ENCODE data around the gene WDR70. TPM values are rescaled to one million over a fixed set of nuclear protein-coding genes. Genes with fewer than 3 reads are reported as not detected.

Gene WDR70
- total RNA-seq, 4 donors from 2014 or later, result 24.7 to 200 (median 29.9) TPM

- intact Hi-C loops (cut with DNase I; ENCODE audit: low total_unique reads) (no loop called here), in situ Hi-C loops (cut with MboI; ENCODE audit: low pct_ligation_motif_present in 1 of 4, low pct_unique_long_range_greater_than_20kb in 1 of 4, low sequenced_read_pairs in 3 of 4) (no loop called here)
- H3K27me3 ChIP-seq, result no peaks in the 10 kb centered on the region
- H3K9me3 ChIP-seq, result no peaks in the 10 kb centered on the region
- 94% methylated on average over 13 of the region's 13 CpGs; no CpG with 5 or more reads in 1 of the 2 donors for WGBS, 2 donors (ENCODE audit: low coverage in 1 of 2)
- no peaks in the 10 kb centered on the region for H3K36me3 ChIP-seq
- no peak for DNase-seq
- no peak for TF ChIP-seq POLR2AphosphoS5 (IDR thresholded peaks at IDR 0.05)
- no peak for TF ChIP-seq POLR2A (IDR thresholded peaks at IDR 0.05)
- TF ChIP-seq CTCF (IDR thresholded peaks at IDR 0.05), result no peak
- no peak for TF ChIP-seq EP300 (IDR thresholded peaks at IDR 0.05; ENCODE audit: low read depth)
- no peak overlapping the region for H3K27ac ChIP-seq
- no peak overlapping the region for H3K4me3 ChIP-seq
- no peaks in the 10 kb centered on the region for H3K4me1 ChIP-seq
Measured at GRCh38 chr5:37532976-37533740, 154.0 kb downstream of the WDR70 start.

GRCh38 chr5:37533851-37534250 is 154.7 kb downstream of the WDR70 start:
- Histone ChIP-seq H3K27ac (no peak overlapping the region), H3K27me3 (no peaks in the 10 kb centered on the region), H3K4me1 (no peaks in the 10 kb centered on the region), H3K4me3 (no peak overlapping the region), H3K9me3 (no peaks in the 10 kb centered on the region), H3K36me3 (no peaks in the 10 kb centered on the region)
- DNase-seq, result no peak
- 99 to 100% methylated on average over 2 to 6 of the region's 6 CpGs for WGBS, 2 donors (ENCODE audit: low coverage in 1 of 2)
- TF ChIP-seq EP300 (IDR thresholded peaks at IDR 0.05; ENCODE audit: low read depth) (no peak), POLR2A (IDR thresholded peaks at IDR 0.05) (no peak), POLR2AphosphoS5 (IDR thresholded peaks at IDR 0.05) (no peak), CTCF (IDR thresholded peaks at IDR 0.05) (no peak)
- intact Hi-C loops (cut with DNase I; ENCODE audit: low total_unique reads) (no loop called here), in situ Hi-C loops (cut with MboI; ENCODE audit: low pct_ligation_motif_present in 1 of 4, low pct_unique_long_range_greater_than_20kb in 1 of 4, low sequenced_read_pairs in 3 of 4) (no loop called here)

- H3K9me3 ChIP-seq, result no peaks in the 10 kb centered on the region
- 95 to 100% methylated on average over 1 to 3 of the region's 3 CpGs for WGBS, 2 donors (ENCODE audit: low coverage in 1 of 2)
Measured at GRCh38 chr5:37539459-37539858, 160.3 kb downstream of the WDR70 start.

GRCh38 chr5:37543216-37543615 is 164.1 kb downstream of the WDR70 start:
- Histone ChIP-seq H3K4me3 (no peak overlapping the region), H3K27ac (no peak overlapping the region), H3K4me1 (no peaks in the 10 kb centered on the region), H3K27me3 (no peaks in the 10 kb centered on the region), H3K9me3 (no peaks in the 10 kb centered on the region), H3K36me3 (no peaks in the 10 kb centered on the region)
- intact Hi-C loops (cut with DNase I; ENCODE audit: low total_unique reads), result no loop called here
- in situ Hi-C loops (cut with MboI; ENCODE audit: low pct_ligation_motif_present in 1 of 4, low pct_unique_long_range_greater_than_20kb in 1 of 4, low sequenced_read_pairs in 3 of 4), result no loop called here
- WGBS, 2 donors (ENCODE audit: low coverage in 1 of 2), result 93 to 100% methylated on average over 1 of the region's 1 CpG
- no peak for TF ChIP-seq POLR2A (IDR thresholded peaks at IDR 0.05)
- TF ChIP-seq EP300 (IDR thresholded peaks at IDR 0.05; ENCODE audit: low read depth), result no peak
- DNase-seq, result no peak

More at GRCh38 chr5:37539459-37539858, 160.3 kb downstream of the WDR70 start:
- in situ Hi-C loops (cut with MboI; ENCODE audit: low pct_ligation_motif_present in 1 of 4, low pct_unique_long_range_greater_than_20kb in 1 of 4, low sequenced_read_pairs in 3 of 4), result no loop called here
- Histone ChIP-seq H3K4me3 (no peak overlapping the region), H3K27me3 (no peaks in the 10 kb centered on the region), H3K36me3 (no peaks in the 10 kb centered on the region), H3K4me1 (no peaks in the 10 kb centered on the region), H3K27ac (no peak overlapping the region)
- TF ChIP-seq POLR2AphosphoS5 (IDR thresholded peaks at IDR 0.05) (no peak), CTCF (IDR thresholded peaks at IDR 0.05) (no peak), EP300 (IDR thresholded peaks at IDR 0.05; ENCODE audit: low read depth) (no peak), POLR2A (IDR thresholded peaks at IDR 0.05) (no peak)
- intact Hi-C loops (cut with DNase I; ENCODE audit: low total_unique reads), result no loop called here
- DNase-seq, result no peak

All from transverse colon (tissue), 4 donors.